IMR-90 (cell line): ENCODE results near the gene HEXIM1. TPM values are rescaled to one million over a fixed set of nuclear protein-coding genes. Genes with fewer than 3 reads are reported as not detected.

Source experiments
- ATAC-seq: fragments of 200-7000 bp; cut with Tn5 transposase; 2 replicates; pipeline ENCODE4 v1.9.1; 2020; ENCODE audit warnings: low read depth, mild to moderate bottlenecking, moderate library complexity
- BruUV-seq: library from RNA; stranded (reverse); fragments of 400-500 nt; replicated peaks from 2 replicates; lab custom pipeline; 2021; lab: Mats Ljungman, UMichigan
- CTCF ChIA-PET: fragments of 300-600 bp; formaldehyde crosslinking; extraction: SDS; loops from one replicate; lab custom pipeline; 2021; ENCODE audit warnings: antibody characterized with exemption; lab: Yijun Ruan, JAX
- POLR2A ChIA-PET: fragments of 300-600 bp; sonication (Branson Sonifier 250); formaldehyde crosslinking; loops from one replicate; lab custom pipeline; 2022; ENCODE audit warnings: antibody characterized with exemption; ENCODE audit not compliant: unreplicated experiment; lab: Charles Lee
- DNase-seq: peaks from one replicate; pipeline ENCODE4 v3.0.0; 2013
- H2AFZ ChIP-seq: replicated peaks from 2 replicates; pipeline ENCODE3; 2013; ENCODE audit warnings: low read length, mild to moderate bottlenecking; ENCODE audit not compliant: poor library complexity
- H2AK5ac ChIP-seq: 2 replicates; pipeline ENCODE4 v1.6.1; 2013; ENCODE audit warnings: low read depth, low read length, inconsistent platforms
- H2AK9ac ChIP-seq: replicated peaks from 2 replicates; pipeline ENCODE3; 2013; ENCODE audit warnings: mild to moderate bottlenecking, low read depth, low read length, moderate library complexity; ENCODE audit not compliant: poor library complexity
- H2BK120ac ChIP-seq: 2 replicates; pipeline ENCODE4 v1.6.1; 2013; ENCODE audit warnings: low read depth, low read length, inconsistent platforms
- H2BK15ac ChIP-seq: 3 replicates; pipeline ENCODE4 v1.6.1; 2013; ENCODE audit warnings: low read depth, low read length, inconsistent platforms
- H2BK20ac ChIP-seq: 2 replicates; pipeline ENCODE4 v1.6.1; 2013; ENCODE audit warnings: low read depth, mild to moderate bottlenecking, inconsistent platforms, low read length, moderate library complexity
- H2BK5ac ChIP-seq: 2 replicates; pipeline ENCODE4 v1.6.1; 2013; ENCODE audit warnings: mild to moderate bottlenecking, low read depth, low read length, inconsistent platforms; ENCODE audit not compliant: poor library complexity, severe bottlenecking
- H3K14ac ChIP-seq: replicated peaks from 2 replicates; pipeline ENCODE4 v1.6.1; 2013; ENCODE audit warnings: low read depth, low read length, inconsistent platforms
- H3K18ac ChIP-seq: 2 replicates; pipeline ENCODE4 v1.6.1; 2013; ENCODE audit warnings: low read depth, low read length, control low read depth
- H3K23ac ChIP-seq: 2 replicates; pipeline ENCODE4 v1.6.1; 2013; ENCODE audit warnings: low read depth, low read length, inconsistent platforms
- H3K27ac ChIP-seq: 2 replicates; pipeline ENCODE4 v1.5.1; 2013; ENCODE audit warnings: mild to moderate bottlenecking, control low read depth, low read length; ENCODE audit not compliant: insufficient read depth
- H3K27me3 ChIP-seq: 2 replicates; pipeline ENCODE4 v1.6.1; 2013; ENCODE audit warnings: low read length; ENCODE audit not compliant: control insufficient read depth, insufficient read depth
- H3K36me3 ChIP-seq: 2 replicates; pipeline ENCODE4 v1.6.1; 2013; ENCODE audit warnings: low read length, mixed read lengths; ENCODE audit not compliant: control insufficient read depth, insufficient read depth
- H3K4ac ChIP-seq: 2 replicates; pipeline ENCODE4 v1.6.1; 2013; ENCODE audit warnings: low read depth, low read length, inconsistent platforms
- H3K4me1 ChIP-seq: 2 replicates; pipeline ENCODE4 v1.6.1; 2013; ENCODE audit warnings: low read length, mixed read lengths; ENCODE audit not compliant: control insufficient read depth, insufficient read depth
- H3K4me2 ChIP-seq: 2 replicates; pipeline ENCODE4 v1.6.1; 2013; ENCODE audit warnings: low read depth, mild to moderate bottlenecking, control low read depth, low read length, moderate library complexity
- H3K4me3 ChIP-seq: 2 replicates; pipeline ENCODE4 v1.5.1; 2013; ENCODE audit warnings: low read depth, mild to moderate bottlenecking, control low read depth, low read length, moderate library complexity; ENCODE audit not compliant: insufficient read depth
- H3K56ac ChIP-seq: 2 replicates; pipeline ENCODE4 v1.6.1; 2013; ENCODE audit warnings: low read length, inconsistent platforms; ENCODE audit not compliant: insufficient read depth; ENCODE audit errors: extremely low read depth
- H3K79me1 ChIP-seq, 2 experiments: 2 replicates each; pipeline ENCODE4 v1.6.1; 2013; ENCODE audit warnings: low read length in 2 of 2, inconsistent platforms in 1 of 2, low read depth in 1 of 2
- H3K9ac ChIP-seq: 2 replicates; pipeline ENCODE4 v1.6.1; 2013; ENCODE audit warnings: low read depth, low read length, control low read depth
- H3K9me1 ChIP-seq: 2 replicates; pipeline ENCODE4 v1.6.1; 2013; ENCODE audit warnings: low read length, inconsistent platforms; ENCODE audit not compliant: insufficient read depth
- H3K9me3 ChIP-seq: 2 replicates; pipeline ENCODE4 v1.6.1; 2013; ENCODE audit warnings: low read length; ENCODE audit not compliant: control insufficient read depth, insufficient read depth
- H4K20me1 ChIP-seq: 2 replicates; pipeline ENCODE4 v1.6.1; 2013; ENCODE audit warnings: low read length, inconsistent platforms; ENCODE audit not compliant: insufficient read depth
- H4K5ac ChIP-seq: 2 replicates; pipeline ENCODE4 v1.6.1; 2013; ENCODE audit warnings: mild to moderate bottlenecking, low read depth, low read length, control low read depth
- H4K8ac ChIP-seq, 2 experiments: 2 replicates each; pipeline ENCODE4 v1.6.1; 2013; ENCODE audit warnings: low read depth in 2 of 2, low read length in 2 of 2, control low read depth in 1 of 2, inconsistent platforms in 1 of 2
- H4K91ac ChIP-seq: 2 replicates; pipeline ENCODE4 v1.6.1; 2013; ENCODE audit warnings: low read depth, low read length, inconsistent platforms; ENCODE audit not compliant: insufficient read depth
- BHLHE40 ChIP-seq: fragments of 150-350 bp; IDR thresholded peaks from 2 replicates; pipeline ENCODE4 v1.6.1; 2016; ENCODE audit warnings: mild to moderate bottlenecking, low read depth, low read length
- CEBPB ChIP-seq: IDR thresholded peaks from 2 replicates; pipeline ENCODE4 v1.6.1; 2012; ENCODE audit warnings: low read depth, low read length, improper control_type of control experiment
- CHD1 ChIP-seq: IDR thresholded peaks from 2 replicates; pipeline ENCODE4 v1.6.1; 2012; ENCODE audit warnings: low read depth, low read length, improper control_type of control experiment
- FOS ChIP-seq: fragments of 150-350 bp; IDR thresholded peaks from 2 replicates; pipeline ENCODE4 v1.6.1; 2016; ENCODE audit warnings: low read depth, low read length
- MAFK ChIP-seq: IDR thresholded peaks from 2 replicates; pipeline ENCODE4 v1.6.1; 2012; ENCODE audit warnings: low read depth, low read length, improper control_type of control experiment
- MAZ ChIP-seq: IDR thresholded peaks from 2 replicates; pipeline ENCODE4 v1.6.1; 2012; ENCODE audit warnings: low read depth, mild to moderate bottlenecking, low read length, improper control_type of control experiment, moderate library complexity, borderline replicate concordance
- NFE2L2 ChIP-seq: fragments of 150-350 bp; IDR thresholded peaks from 2 replicates; pipeline ENCODE4 v1.6.1; 2016; ENCODE audit warnings: low read depth, mild to moderate bottlenecking, low read length
- POLR2A ChIP-seq: IDR thresholded peaks from 2 replicates; pipeline ENCODE4 v1.6.1; 2012; ENCODE audit warnings: mild to moderate bottlenecking, low read depth, low read length
- RAD21 ChIP-seq: IDR thresholded peaks from 2 replicates; pipeline ENCODE4 v1.6.1; 2012; ENCODE audit warnings: low read length, improper control_type of control experiment
- RCOR1 ChIP-seq: IDR thresholded peaks from 2 replicates; pipeline ENCODE4 v1.6.1; 2012; ENCODE audit warnings: mild to moderate bottlenecking, low read length, improper control_type of control experiment; ENCODE audit not compliant: insufficient replicate concordance
- RFX5 ChIP-seq: IDR thresholded peaks from 2 replicates; pipeline ENCODE4 v1.8.0; 2012; ENCODE audit warnings: low read depth, mild to moderate bottlenecking, low read length, moderate library complexity
- SMC3 ChIP-seq: fragments of 150-350 bp; IDR thresholded peaks from 2 replicates; pipeline ENCODE4 v1.6.1; 2016; ENCODE audit warnings: low read depth, mild to moderate bottlenecking, antibody characterized with exemption, low read length, moderate library complexity
- WGBS, 2 experiments: methylation state at CpG; one replicate each; pipeline versions ENCODE4 v1.1.5 to v1.1.7; 2013; ENCODE audit warnings: missing lambda C conversion rate in 2 of 2; ENCODE audit not compliant: insufficient read length in 1 of 2; ENCODE audit errors: extremely low coverage in 2 of 2; 5-methylcytosine and 5-hydroxymethylcytosine counted together
- dilution Hi-C: fragments of 300-500 bp; cut with HindIII; formaldehyde crosslinking; loops from one replicate; pipeline ENCODE4 v1.14.3; 2018; ENCODE audit warnings: low sequenced_read_pairs; ENCODE audit not compliant: unreplicated experiment
- in situ Hi-C: fragments of 300-500 bp; cut with MboI; formaldehyde crosslinking; loops from 3 replicates; pipeline ENCODE4 v1.14.3; 2019; ENCODE audit warnings: low sequenced_read_pairs, inconsistent platforms, mixed read lengths
- intact Hi-C: fragments of 100-400 bp; cut with micrococcal nuclease; formaldehyde crosslinking; loops from 2 replicates; pipeline ENCODE4 v1.10.0; 2022
- polyA plus RNA-seq, 3 experiments: library from polyadenylated mRNA; depleted of rRNA; stranded (reverse); fragments of >200 nt; gene quantifications; 2 replicates each; pipeline ENCODE4 v1.2.3, GENCODE V29; 2012; ENCODE audit warnings: low replicate concordance in 1 of 3
- total RNA-seq: library from RNA; depleted of rRNA; stranded (reverse); fragments of >200 nt; gene quantifications from 2 replicates; pipeline ENCODE4 v1.2.3, GENCODE V29; 2012
- TF ChIP-seq, protein P1 (sequence below): fragments of 150-350 bp; IDR thresholded peaks from 2 replicates; pipeline ENCODE4 v1.6.1; 2017; ENCODE audit warnings: mild to moderate bottlenecking, antibody characterized with exemption, low read length, low read depth
- TF ChIP-seq, protein P2 (sequence below): fragments of 150-350 bp; IDR thresholded peaks from 2 replicates; pipeline ENCODE4 v1.6.1; 2016; ENCODE audit warnings: low read depth, mild to moderate bottlenecking, low read length, moderate library complexity, borderline replicate concordance

HEXIM1 gene
- total and polyA plus RNA-seq, 2 of the 4 experiments (the other 2 are of a cell fraction) = 5.9 to 14.5 TPM

DNA sequence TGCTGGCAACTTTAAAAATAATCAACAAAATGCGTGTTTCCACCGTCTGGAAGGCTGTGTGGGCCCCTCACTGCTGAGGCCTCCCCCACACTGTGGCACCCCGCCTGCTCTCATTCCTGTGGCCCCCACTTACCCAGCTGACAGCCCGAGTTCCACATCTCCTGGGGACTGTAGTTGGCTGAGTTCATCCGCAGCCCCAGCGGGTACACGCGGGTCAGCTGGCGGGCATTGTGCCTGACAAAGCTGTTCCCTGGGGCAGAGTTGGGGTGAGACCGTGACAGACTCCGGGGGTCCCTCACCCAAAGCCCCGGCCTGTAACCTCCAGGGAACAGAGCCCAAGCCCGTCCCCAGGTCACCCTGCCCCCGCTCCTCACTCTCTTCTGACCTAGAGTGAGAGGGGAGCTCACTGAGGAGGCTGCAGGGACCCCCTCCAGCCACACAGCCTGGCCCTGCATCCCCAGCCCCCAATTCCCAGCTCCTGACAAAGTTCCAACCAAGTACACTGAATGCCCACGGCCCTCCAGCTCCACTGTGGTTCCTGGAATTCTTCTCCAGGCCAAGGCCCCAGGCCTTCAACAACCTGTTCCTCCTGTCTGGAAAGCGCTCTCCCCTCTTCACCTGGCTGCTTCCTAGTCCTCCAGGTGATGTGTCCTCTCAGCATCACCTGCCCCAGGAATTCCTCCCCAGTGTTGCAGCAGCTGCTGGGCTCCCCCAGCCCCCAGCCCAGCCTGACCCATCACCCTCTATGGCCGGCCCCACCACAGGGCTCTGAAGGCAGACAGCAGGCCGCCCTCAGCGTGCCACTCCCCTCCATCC is 34.0 kb upstream of the HEXIM1 start (continued):
- no peak for TF ChIP-seq RCOR1

DNA sequence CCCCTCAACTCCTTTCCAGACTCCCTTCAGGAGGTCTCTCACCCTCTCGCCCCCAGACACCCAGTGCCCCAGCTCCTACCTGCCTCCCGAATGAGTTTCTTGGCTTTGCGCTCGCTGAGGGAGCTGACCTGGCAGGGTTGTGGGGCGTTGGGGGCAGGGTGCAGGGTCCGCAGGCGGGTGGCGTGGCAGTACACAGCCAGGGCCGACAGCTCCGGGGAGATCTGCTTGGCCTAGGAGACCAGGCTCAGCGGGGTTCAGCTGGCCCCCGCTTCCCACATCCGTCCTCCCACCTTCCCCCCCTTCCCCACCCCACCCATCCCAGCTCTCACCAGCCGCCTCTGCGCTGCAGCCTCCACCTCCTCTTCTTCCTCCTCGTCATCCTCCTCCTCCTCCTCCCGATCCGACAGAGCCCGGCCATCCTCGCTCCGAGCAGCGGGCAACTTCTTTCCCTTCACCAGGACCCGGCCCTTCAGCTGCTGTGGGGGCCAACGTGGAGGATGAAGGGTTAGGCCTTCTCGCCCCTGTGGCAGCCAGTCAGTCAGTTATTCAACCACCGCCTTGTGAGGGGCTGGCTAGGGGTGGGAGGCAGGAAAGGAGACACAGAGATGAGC is 33.2 kb upstream of the HEXIM1 start:
- Histone ChIP-seq H3K9ac (no peak overlapping the region), H3K27ac (no peak overlapping the region), H3K79me1 (no peaks in the 10 kb centered on the region; a peak in 1 of 4 replicates), H3K14ac (no peak overlapping the region), H3K18ac (no peak overlapping the region), H2BK20ac (no peak overlapping the region), H3K9me1 (no peaks in the 10 kb centered on the region), H3K36me3 (peaks cover 49% of the 10 kb centered on the region), H2AFZ (no peak overlapping the region), H3K4ac (no peak overlapping the region), H2BK5ac (no peak overlapping the region), H2AK5ac (no peak overlapping the region), H2BK120ac (no peak overlapping the region), H4K8ac (no peak overlapping the region), H2BK15ac (no peak overlapping the region), H2AK9ac (no peak overlapping the region), H3K4me3 (no peak overlapping the region), H3K4me1 (peaks cover 5% of the 10 kb centered on the region; the same call in 1 of the 2 replicates), H3K23ac (no peak overlapping the region), H3K56ac (no peak overlapping the region), H3K4me2 (no peak overlapping the region), H3K9me3 (no peaks in the 10 kb centered on the region), H3K27me3 (no peaks in the 10 kb centered on the region), H4K20me1 (no peaks in the 10 kb centered on the region), H4K91ac (no peak overlapping the region), H4K5ac (no peak overlapping the region)
- BruUV-seq = no TSS peak
- ChIA-PET POLR2A (no interaction called here), CTCF (no interaction called here)
- in situ Hi-C loops = no loop called here
- ATAC-seq (no peak), DNase-seq (no peak)
- WGBS, 2 experiments = 81% methylated on average over 7 of the region's 26 CpGs; no CpG with 5 or more reads in 1 of the 2 experiments
- intact Hi-C loops = no loop called here
- dilution Hi-C loops = no loop called here
- TF ChIP-seq MAFK (no peak), BHLHE40 (no peak), NFE2L2 (no peak), RFX5 (no peak), SMC3 (no peak), CEBPB (no peak), RCOR1 (no peak), POLR2A (no peak), MAZ (no peak), CHD1 (no peak), RAD21 (no peak), FOS (no peak)
- TF ChIP-seq, protein P1, sequence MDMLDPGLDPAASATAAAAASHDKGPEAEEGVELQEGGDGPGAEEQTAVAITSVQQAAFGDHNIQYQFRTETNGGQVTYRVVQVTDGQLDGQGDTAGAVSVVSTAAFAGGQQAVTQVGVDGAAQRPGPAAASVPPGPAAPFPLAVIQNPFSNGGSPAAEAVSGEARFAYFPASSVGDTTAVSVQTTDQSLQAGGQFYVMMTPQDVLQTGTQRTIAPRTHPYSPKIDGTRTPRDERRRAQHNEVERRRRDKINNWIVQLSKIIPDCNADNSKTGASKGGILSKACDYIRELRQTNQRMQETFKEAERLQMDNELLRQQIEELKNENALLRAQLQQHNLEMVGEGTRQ = no peak
- TF ChIP-seq, protein P2, sequence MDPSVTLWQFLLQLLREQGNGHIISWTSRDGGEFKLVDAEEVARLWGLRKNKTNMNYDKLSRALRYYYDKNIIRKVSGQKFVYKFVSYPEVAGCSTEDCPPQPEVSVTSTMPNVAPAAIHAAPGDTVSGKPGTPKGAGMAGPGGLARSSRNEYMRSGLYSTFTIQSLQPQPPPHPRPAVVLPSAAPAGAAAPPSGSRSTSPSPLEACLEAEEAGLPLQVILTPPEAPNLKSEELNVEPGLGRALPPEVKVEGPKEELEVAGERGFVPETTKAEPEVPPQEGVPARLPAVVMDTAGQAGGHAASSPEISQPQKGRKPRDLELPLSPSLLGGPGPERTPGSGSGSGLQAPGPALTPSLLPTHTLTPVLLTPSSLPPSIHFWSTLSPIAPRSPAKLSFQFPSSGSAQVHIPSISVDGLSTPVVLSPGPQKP = no peak
